Measurements from ENCODE around the gene FAM20B. TPM values are rescaled to one million over a fixed set of nuclear protein-coding genes. Genes with fewer than 3 reads are reported as not detected.

Gene FAM20B
- total RNA-seq, 2 experiments from 2014 or later: 38.1 to 39.2 TPM

GRCh38 chr1:179058487-179059483 lies 33.1 kb downstream of the FAM20B start:
- intact Hi-C loops (cut with micrococcal nuclease): no loop called here
- ChIA-PET POLR2A (no interaction called here), CTCF (interaction anchor here (1.2 kb wide), 1 partner anchor 16 kb away, joined by 4 read pairs; no protein-coding TSS in a partner anchor)
- no peak overlapping the region for H3K27ac Mint-ChIP-seq
- H3K9me3 Mint-ChIP-seq: no peaks in the 10 kb centered on the region
- no peaks in the 10 kb centered on the region for H3K27me3 Mint-ChIP-seq
- no peak overlapping the region for H3K4me3 Mint-ChIP-seq
- DNase-seq: no peak
- H3K36me3 Mint-ChIP-seq: peaks cover 31% of the 10 kb centered on the region
- H3K4me1 Mint-ChIP-seq (ENCODE audit: low read depth): no peaks in the 10 kb centered on the region

GRCh38 chr1:179061360-179062282 lies 35.9 kb downstream of the FAM20B start:
- DNase-seq: no peak
- H3K27ac Mint-ChIP-seq: no peak overlapping the region
- H3K36me3 Mint-ChIP-seq: peaks cover 22% of the 10 kb centered on the region
- ChIA-PET POLR2A (no interaction called here), CTCF (interaction anchor here (0.7 kb wide), 1 partner anchor 308 kb away, joined by 3 read pairs; no protein-coding TSS in a partner anchor)
- no peaks in the 10 kb centered on the region for H3K4me1 Mint-ChIP-seq (ENCODE audit: low read depth)
- no peaks in the 10 kb centered on the region for H3K9me3 Mint-ChIP-seq
- H3K27me3 Mint-ChIP-seq: no peaks in the 10 kb centered on the region
- intact Hi-C loops (cut with micrococcal nuclease): no loop called here
- H3K4me3 Mint-ChIP-seq: no peak overlapping the region

- H3K4me3 Mint-ChIP-seq: no peak overlapping the region
- H3K27ac Mint-ChIP-seq: no peak overlapping the region
- no peaks in the 10 kb centered on the region for H3K4me1 Mint-ChIP-seq (ENCODE audit: low read depth)
- H3K36me3 Mint-ChIP-seq: peaks cover 28% of the 10 kb centered on the region
- intact Hi-C loops (cut with micrococcal nuclease): no loop called here
- no peaks in the 10 kb centered on the region for H3K27me3 Mint-ChIP-seq
- ChIA-PET POLR2A (no interaction called here), CTCF (no interaction called here)
- no peaks in the 10 kb centered on the region for H3K9me3 Mint-ChIP-seq
- DNase-seq: no peak
Observed at GRCh38 chr1:179066471-179066870, 40.8 kb downstream of the FAM20B start.

GRCh38 chr1:179077396-179077795 lies 51.7 kb downstream of the FAM20B start:
- H3K27me3 Mint-ChIP-seq: no peaks in the 10 kb centered on the region
- H3K4me1 Mint-ChIP-seq (ENCODE audit: low read depth): peaks cover 14% of the 10 kb centered on the region
- POLR2A ChIA-PET: no interaction called here
- intact Hi-C loops (cut with micrococcal nuclease): loop anchor here (10.0 kb wide), 1 partner anchor 517 kb away; the partner anchor contains the start of gene TDRD5
- H3K4me3 Mint-ChIP-seq: no peak overlapping the region
- CTCF ChIA-PET: interaction anchor here (0.7 to 7.2 kb wide), 2 partner anchors 209 to 291 kb away, joined by 3 to 75 read pairs; partner anchors contain the start of gene AXDND1
- H3K36me3 Mint-ChIP-seq: peaks cover under 1% of the 10 kb centered on the region
- H3K27ac Mint-ChIP-seq: no peak overlapping the region
- H3K9me3 Mint-ChIP-seq: no peaks in the 10 kb centered on the region
- no peak for DNase-seq

GRCh38 chr1:179079113-179079761 lies 53.5 kb downstream of the FAM20B start:
- ChIA-PET CTCF (interaction anchor here (0.6 to 7.2 kb wide), 13 partner anchors 9 to 735 kb away, joined by 3 to 75 read pairs (median 4); partner anchors contain the start of gene AXDND1), POLR2A (interaction anchor here (1.0 kb wide), 1 partner anchor 8 kb away, joined by 3 read pairs; no protein-coding TSS in a partner anchor)
- no peak overlapping the region for H3K27ac Mint-ChIP-seq
- H3K4me1 Mint-ChIP-seq (ENCODE audit: low read depth): peaks cover 19% of the 10 kb centered on the region
- no peaks in the 10 kb centered on the region for H3K27me3 Mint-ChIP-seq
- peak; percentile 56 for DNase-seq
- no peak overlapping the region for H3K4me3 Mint-ChIP-seq
- intact Hi-C loops (cut with micrococcal nuclease): loop anchor here (1.0 to 10.0 kb wide), 3 partner anchors 290 to 516 kb away; partner anchors contain the start of gene TDRD5
- H3K9me3 Mint-ChIP-seq: no peaks in the 10 kb centered on the region
- H3K36me3 Mint-ChIP-seq: peaks cover 6% of the 10 kb centered on the region

GRCh38 chr1:179080866-179081686 lies 55.4 kb downstream of the FAM20B start:
- H3K27me3 Mint-ChIP-seq: no peaks in the 10 kb centered on the region
- POLR2A ChIA-PET: interaction anchor here (0.6 to 1.8 kb wide), 5 partner anchors 10 to 307 kb away, joined by 3 to 9 read pairs (median 4); partner anchors contain the start of genes AXDND1 and SOAT1
- CTCF ChIA-PET: interaction anchor here (0.6 to 7.2 kb wide), 10 partner anchors 37 to 734 kb away, joined by 3 to 75 read pairs (median 4); partner anchors contain the start of genes AXDND1 and SOAT1
- peak overlapping the region; percentile 89 for H3K4me3 Mint-ChIP-seq
- peaks cover 16% of the 10 kb centered on the region for H3K36me3 Mint-ChIP-seq
- H3K4me1 Mint-ChIP-seq (ENCODE audit: low read depth): peaks cover 23% of the 10 kb centered on the region
- H3K27ac Mint-ChIP-seq: peak overlapping the region; percentile 91
- DNase-seq: peak; percentile 38
- intact Hi-C loops (cut with micrococcal nuclease): loop anchor here (1.0 to 5.0 kb wide), 6 partner anchors 47 to 801 kb away; partner anchors contain the start of genes FAM20B, SOAT1 and TOR1AIP1
- no peaks in the 10 kb centered on the region for H3K9me3 Mint-ChIP-seq

- H3K9me3 Mint-ChIP-seq: no peaks in the 10 kb centered on the region
- peak within 1 kb of the TSS; percentile 89 for H3K4me3 Mint-ChIP-seq
- H3K36me3 Mint-ChIP-seq: peaks cover 18% of the 10 kb centered on the region
- peaks cover 23% of the 10 kb centered on the region for H3K4me1 Mint-ChIP-seq (ENCODE audit: low read depth)
- POLR2A ChIA-PET: interaction anchor here (0.6 to 1.8 kb wide), 3 partner anchors 9 to 284 kb away, joined by 3 to 9 read pairs (median 4); partner anchors contain the start of genes AXDND1 and SOAT1
- intact Hi-C loops (cut with micrococcal nuclease): loop anchor here (1.0 to 5.0 kb wide), 8 partner anchors 47 to 800 kb away; partner anchors contain the start of genes FAM20B, SOAT1 and TOR1AIP1
- no peaks in the 10 kb centered on the region for H3K27me3 Mint-ChIP-seq
- CTCF ChIA-PET: interaction anchor here (1.3 to 7.2 kb wide), 8 partner anchors 39 to 733 kb away, joined by 3 to 75 read pairs (median 8); partner anchors contain the start of genes AXDND1 and SOAT1
- DNase-seq: peak; percentile 89
- peak within 1 kb of the TSS; percentile 91 for H3K27ac Mint-ChIP-seq
Observed at GRCh38 chr1:179081687-179082332, 56.1 kb downstream of the FAM20B start, which contains the start of gene TOR3A. Gene TOR3A, plus strand, starts transcription at chr1:179082070. Its CDS starts 59 bp downstream, at chr1:179082129.

- intact Hi-C loops (cut with micrococcal nuclease): loop anchor here (1.0 to 5.0 kb wide), 3 partner anchors 112 to 800 kb away; partner anchors contain the start of gene TOR1AIP1
- no peaks in the 10 kb centered on the region for H3K9me3 Mint-ChIP-seq
- no peaks in the 10 kb centered on the region for H3K27me3 Mint-ChIP-seq
- ChIA-PET CTCF (interaction anchor here (0.6 to 7.2 kb wide), 9 partner anchors 14 to 748 kb away, joined by 3 to 75 read pairs (median 7); partner anchors contain the start of genes AXDND1 and SOAT1), POLR2A (interaction anchor here (1.6 to 1.8 kb wide), 2 partner anchors 211 to 283 kb away, joined by 4 to 9 read pairs; partner anchors contain the start of genes AXDND1 and SOAT1)
- H3K4me1 Mint-ChIP-seq (ENCODE audit: low read depth): peaks cover 23% of the 10 kb centered on the region
- peak; percentile 43 for DNase-seq
- H3K36me3 Mint-ChIP-seq: peaks cover 18% of the 10 kb centered on the region
- peak overlapping the region; percentile 89 for H3K4me3 Mint-ChIP-seq
- peak overlapping the region; percentile 86 for H3K27ac Mint-ChIP-seq
Observed at GRCh38 chr1:179082333-179082998, 56.8 kb downstream of the FAM20B start.

- peak; percentile 46 for DNase-seq
- ChIA-PET CTCF (interaction anchor here (0.6 to 7.2 kb wide), 9 partner anchors 14 to 1279 kb away, joined by 3 to 75 read pairs (median 3); partner anchors contain the start of gene AXDND1), POLR2A (no interaction called here)
- peaks cover 23% of the 10 kb centered on the region for H3K4me1 Mint-ChIP-seq (ENCODE audit: low read depth)
- intact Hi-C loops (cut with micrococcal nuclease): loop anchor here (1.0 to 5.0 kb wide), 3 partner anchors 112 to 799 kb away; partner anchors contain the start of gene TOR1AIP1
- H3K36me3 Mint-ChIP-seq: peaks cover 18% of the 10 kb centered on the region
- peak overlapping the region; percentile 89 for H3K4me3 Mint-ChIP-seq
- H3K27ac Mint-ChIP-seq: peak overlapping the region; percentile 86
- no peaks in the 10 kb centered on the region for H3K9me3 Mint-ChIP-seq
- no peaks in the 10 kb centered on the region for H3K27me3 Mint-ChIP-seq
Observed at GRCh38 chr1:179082999-179083335, 57.3 kb downstream of the FAM20B start.
